ENCODE measurements around the gene PRORP. TPM values are rescaled to one million over a fixed set of nuclear protein-coding genes. Genes with fewer than 3 reads are reported as not detected.

Gene PRORP
- total RNA-seq, 1 donor from 2014 or later, result 17.7 TPM

GRCh38 chr14:35164849-35165248 lies 42.5 kb downstream of the PRORP start:
- no peak for DNase-seq
- ATAC-seq (ENCODE audit: poor library complexity), result no peak
- intact Hi-C loops (cut with DNase I), result no loop called here

DNA sequence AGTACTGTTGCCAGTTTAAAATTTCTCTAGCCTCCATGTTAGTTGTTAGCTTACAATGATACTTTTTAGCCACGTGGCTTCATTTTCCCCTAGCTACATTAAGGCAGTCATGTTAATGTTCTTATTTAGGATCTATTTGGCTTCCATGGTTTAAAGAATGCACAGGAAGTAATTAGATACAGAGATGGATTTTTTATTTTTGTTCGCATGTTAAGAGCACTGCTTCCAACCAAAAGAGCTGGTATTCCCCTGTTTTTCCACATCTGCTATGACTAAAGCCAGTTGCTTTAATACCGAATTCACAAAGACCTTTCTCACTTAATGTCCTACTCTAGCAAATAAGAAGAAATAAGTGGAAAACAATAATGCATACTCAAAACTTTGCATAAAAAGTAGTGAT lies 45.1 kb downstream of the PRORP start:
- DNase-seq (no peak), ATAC-seq (ENCODE audit: poor library complexity) (no peak)
- intact Hi-C loops (cut with DNase I), result no loop called here

Other genes starting within 250 kb of the PRORP start
- gene BAZ1A, start 247.2 kb upstream of the PRORP start, total RNA-seq, result 4.6 TPM
- gene SRP54, start 139.6 kb upstream of the PRORP start, total RNA-seq, result 26.4 TPM
- 52.8 TPM for gene FAM177A1, start 76.3 kb upstream of the PRORP start, total RNA-seq
- gene PPP2R3C, start 562 bp upstream of the PRORP start, total RNA-seq, result 25.1 TPM
- gene PSMA6, start 169.8 kb downstream of the PRORP start, total RNA-seq, result 178 TPM